A549 (cell line): ENCODE measurements around the gene LEPROT. TPM values are rescaled to one million over a fixed set of nuclear protein-coding genes. Genes with fewer than 3 reads are reported as not detected.

Source experiments
- ATAC-seq, 2 experiments: fragments of 200-7000 bp in 1 of 2; fragments of >200 bp in 1 of 2; cut with Nextera tagmentation in 1 of 2; cut with Tn5 transposase in 1 of 2; 3 replicates each; pipeline versions ENCODE4 v1.8.0 to v1.9.1; 2018 to 2020; ENCODE audit warnings: mild to moderate bottlenecking in 1 of 2, moderate library complexity in 1 of 2
- CTCF ChIA-PET: fragments of 300-600 bp; sonication (Branson Sonifier 250); formaldehyde crosslinking; extraction: SDS; loops from one replicate; lab custom pipeline; 2021; ENCODE audit warnings: antibody characterized with exemption, inconsistent platforms; lab: Yijun Ruan, JAX
- POLR2A ChIA-PET: fragments of 350-600 bp; formaldehyde crosslinking; extraction: SDS; loops from one replicate; lab custom pipeline; 2021; ENCODE audit warnings: antibody characterized with exemption, inconsistent platforms; lab: Yijun Ruan, JAX
- DNase-seq, 2 experiments: peaks; one replicate each; pipeline versions ENCODE4 v3.0.0 to v3.0.0-alpha.2; 2011 to 2016; ENCODE audit warnings: low read depth in 1 of 2, low spot score in 1 of 2
- FAIRE-seq: peaks from 2 replicates; lab custom pipeline; 2011; peaks lifted over from hg19 to GRCh38; lab: Jason Lieb, UNC
- H3K27ac ChIP-seq, 2 experiments: fragments of >200 bp; sonication (Bioruptor Twin); formaldehyde crosslinking; 3 replicates each; pipeline ENCODE4 v1.5.1; 2016 to 2017
- H3K4me1 ChIP-seq: fragments of >200 bp; sonication (Bioruptor Twin); formaldehyde crosslinking; 3 replicates; pipeline ENCODE4 v1.6.1; 2016
- H3K4me2 ChIP-seq: fragments of >200 bp; sonication (Bioruptor Twin); formaldehyde crosslinking; 3 replicates; pipeline ENCODE4 v1.6.1; 2016
- H3K4me3 ChIP-seq: fragments of >200 bp; sonication (Bioruptor Twin); formaldehyde crosslinking; 3 replicates; pipeline ENCODE4 v1.5.1; 2016
- H3K9me3 ChIP-seq: fragments of >200 bp; sonication (Bioruptor Twin); formaldehyde crosslinking; 3 replicates; pipeline ENCODE4 v1.6.1; 2016
- CBX2 ChIP-seq: fragments of 200-600 bp; sonication (generic); IDR thresholded peaks from 2 replicates; pipeline ENCODE4 v1.6.1; 2016; ENCODE audit warnings: low read depth, mild to moderate bottlenecking, borderline replicate concordance
- CEBPB ChIP-seq, 2 experiments: fragments of >200 bp in 1 of 2; sonication (Bioruptor Twin) in 1 of 2; formaldehyde crosslinking in 1 of 2; IDR thresholded peaks; 2 replicates each; pipeline ENCODE4 v1.6.1; 2012 to 2016
- CHD4 ChIP-seq: fragments of 200-600 bp; sonication (generic); IDR thresholded peaks from 2 replicates; pipeline ENCODE4 v1.6.1; 2016; ENCODE audit warnings: antibody characterized with exemption, mild to moderate bottlenecking, borderline replicate concordance
- EHF ChIP-seq: fragments of 250-450 bp; sonication (Bioruptor Pico); IDR thresholded peaks from 2 replicates; pipeline ENCODE4 v1.5.0; 2020; ENCODE audit warnings: mild to moderate bottlenecking
- EHMT2 ChIP-seq: fragments of 200-600 bp; sonication (generic); IDR thresholded peaks from 2 replicates; pipeline ENCODE4 v1.6.1; 2016; ENCODE audit warnings: antibody characterized with exemption, low read depth, mild to moderate bottlenecking, moderate library complexity
- FOSB ChIP-seq: fragments of 250-450 bp; sonication (Bioruptor Pico); IDR thresholded peaks from 2 replicates; pipeline ENCODE4 v1.5.0; 2020; ENCODE audit warnings: mild to moderate bottlenecking, moderate library complexity
- FOXS1 ChIP-seq: fragments of 250-450 bp; sonication (Bioruptor Pico); IDR thresholded peaks from 2 replicates; pipeline ENCODE4 v1.5.0; 2020; ENCODE audit warnings: mild to moderate bottlenecking, moderate library complexity
- GATA3 ChIP-seq: IDR thresholded peaks from 2 replicates; pipeline ENCODE4 v1.6.1; 2012; ENCODE audit warnings: borderline replicate concordance
- HDAC2 ChIP-seq: fragments of 200-600 bp; sonication (generic); IDR thresholded peaks from 2 replicates; pipeline ENCODE4 v1.6.1; 2016
- HEYL ChIP-seq: fragments of 250-450 bp; sonication (Bioruptor Pico); IDR thresholded peaks from 2 replicates; pipeline ENCODE4 v1.8.0; 2021; ENCODE audit warnings: mild to moderate bottlenecking, moderate library complexity
- JUN ChIP-seq, 2 experiments: fragments of >200 bp; sonication (Bioruptor Twin); formaldehyde crosslinking; IDR thresholded peaks; 2 replicates in 1 of 2; 3 replicates in 1 of 2; pipeline ENCODE4 v1.6.1; 2016 to 2017
- MYC ChIP-seq: IDR thresholded peaks from 2 replicates; pipeline ENCODE4 v1.6.1; 2012; ENCODE audit warnings: mild to moderate bottlenecking, inconsistent platforms, low read length, improper control_type of control experiment, borderline replicate concordance
- PHF8 ChIP-seq: fragments of 200-600 bp; sonication (generic); IDR thresholded peaks from 2 replicates; pipeline ENCODE4 v1.6.1; 2016; ENCODE audit warnings: low read depth, mild to moderate bottlenecking, antibody characterized with exemption, moderate library complexity, borderline replicate concordance
- RARB ChIP-seq: fragments of 250-450 bp; sonication (Bioruptor Pico); IDR thresholded peaks from 2 replicates; pipeline ENCODE4 v1.8.0; 2021; ENCODE audit warnings: mild to moderate bottlenecking, moderate library complexity
- RNF2 ChIP-seq: fragments of 200-600 bp; sonication (generic); IDR thresholded peaks from 2 replicates; pipeline ENCODE4 v1.6.1; 2016; ENCODE audit warnings: low read depth, mild to moderate bottlenecking, antibody characterized with exemption, moderate library complexity, borderline replicate concordance
- TFCP2L1 ChIP-seq: fragments of 250-450 bp; sonication (Bioruptor Pico); IDR thresholded peaks from 2 replicates; pipeline ENCODE4 v1.5.0; 2021; ENCODE audit warnings: mild to moderate bottlenecking
- TP53 ChIP-seq: fragments of 250-450 bp; sonication (Bioruptor Pico); IDR thresholded peaks from 2 replicates; pipeline ENCODE4 v1.5.0; 2021; ENCODE audit warnings: mild to moderate bottlenecking, moderate library complexity
- ZFP36 ChIP-seq: fragments of 450-650 bp; IDR thresholded peaks from 2 replicates; pipeline ENCODE4 v1.6.1; 2014; ENCODE audit warnings: borderline replicate concordance; ENCODE audit not compliant: partially characterized antibody
- WGBS: methylation state at CpG from one replicate; pipeline ENCODE4 v1.1.6; 2017; ENCODE audit errors: missing lambda C conversion rate; 5-methylcytosine and 5-hydroxymethylcytosine counted together
- polyA plus RNA-seq, 4 experiments: library from polyadenylated mRNA; depleted of rRNA in 3 of 4; stranded (reverse); fragments of >200 nt; fragmentation: RNase III in 1 of 4; extraction: RNeasy Plus Mini Kit Qiagen cat#74134 plus additional on column Dnase treatment in 1 of 4; gene quantifications; 2 replicates in 3 of 4; 3 replicates in 1 of 4; pipeline ENCODE4 v1.2.3, GENCODE V29; 2011 to 2017
- TF ChIP-seq, protein P1 (sequence below): IDR thresholded peaks from 2 replicates; pipeline ENCODE4 v1.6.1; 2012; ENCODE audit warnings: low read depth, borderline replicate concordance
- TF ChIP-seq, protein P2 (sequence below): fragments of >200 bp; sonication (Bioruptor Twin); formaldehyde crosslinking; IDR thresholded peaks from 2 replicates; pipeline ENCODE4 v1.6.1; 2016
- TF ChIP-seq, protein P3 (sequence below): fragments of 150-350 bp; IDR thresholded peaks from 2 replicates; pipeline ENCODE4 v1.6.1; 2014; ENCODE audit warnings: low read depth, mild to moderate bottlenecking, low read length
- TF ChIP-seq, protein P4 (sequence below): fragments of 200-600 bp; sonication (generic); IDR thresholded peaks from 2 replicates; pipeline ENCODE4 v1.6.1; 2016; ENCODE audit warnings: antibody characterized with exemption, mild to moderate bottlenecking, moderate library complexity
- TF ChIP-seq, protein P5 (sequence below): IDR thresholded peaks from 2 replicates; pipeline ENCODE4 v1.6.1; 2012
- TF ChIP-seq, protein P6 (sequence below): fragments of >200 bp; sonication (Bioruptor Twin); formaldehyde crosslinking; IDR thresholded peaks from 3 replicates; pipeline ENCODE4 v1.6.1; 2016

LEPROT gene
- polyA plus RNA-seq, 2 of the 4 experiments (the other 2 are of a cell fraction): 51.2 to 62.9 TPM

DNA sequence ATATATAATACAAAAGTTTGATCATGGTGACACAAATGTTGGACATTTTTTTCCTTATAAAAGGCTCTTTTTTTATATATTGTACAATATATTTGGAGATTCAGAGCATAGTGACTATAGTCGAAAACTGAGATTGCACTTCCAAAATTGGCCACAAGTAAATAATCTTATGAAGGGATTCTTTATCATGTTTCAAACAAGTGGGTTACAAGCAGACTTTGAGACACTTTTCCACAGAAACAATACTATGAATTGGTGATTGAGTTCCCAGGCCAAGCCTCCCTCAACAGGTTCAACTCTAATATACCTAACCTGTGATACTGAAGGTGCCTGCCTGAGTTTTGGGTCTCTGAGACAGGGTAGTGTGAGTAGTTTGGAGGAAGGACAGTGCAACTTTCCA, 13.8 kb downstream of the LEPROT start:
- Histone ChIP-seq H3K4me2 (no peak overlapping the region), H3K27ac (no peak overlapping the region), H3K4me1 (peaks cover 21% of the 10 kb centered on the region), H3K4me3 (no peak overlapping the region), H3K9me3 (no peaks in the 10 kb centered on the region)
- FAIRE-seq: no peak
- no peak for TF ChIP-seq FOXS1 (CRISPR knock-in tag)
- no peak for TF ChIP-seq HDAC2
- no peak for TF ChIP-seq FOSB (CRISPR knock-in tag)
- TF ChIP-seq, protein P1, sequence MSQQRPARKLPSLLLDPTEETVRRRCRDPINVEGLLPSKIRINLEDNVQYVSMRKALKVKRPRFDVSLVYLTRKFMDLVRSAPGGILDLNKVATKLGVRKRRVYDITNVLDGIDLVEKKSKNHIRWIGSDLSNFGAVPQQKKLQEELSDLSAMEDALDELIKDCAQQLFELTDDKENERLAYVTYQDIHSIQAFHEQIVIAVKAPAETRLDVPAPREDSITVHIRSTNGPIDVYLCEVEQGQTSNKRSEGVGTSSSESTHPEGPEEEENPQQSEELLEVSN: no peak
- no peak for TF ChIP-seq CBX2
- no peak for TF ChIP-seq EHMT2
- TF ChIP-seq RARB: no peak
- no peak for TF ChIP-seq HEYL
- ATAC-seq: no peak
- ChIA-PET CTCF (no interaction called here), POLR2A (no interaction called here)
- 91% methylated on average over 1 of the region's 1 CpG for WGBS
- no peak for DNase-seq

DNA sequence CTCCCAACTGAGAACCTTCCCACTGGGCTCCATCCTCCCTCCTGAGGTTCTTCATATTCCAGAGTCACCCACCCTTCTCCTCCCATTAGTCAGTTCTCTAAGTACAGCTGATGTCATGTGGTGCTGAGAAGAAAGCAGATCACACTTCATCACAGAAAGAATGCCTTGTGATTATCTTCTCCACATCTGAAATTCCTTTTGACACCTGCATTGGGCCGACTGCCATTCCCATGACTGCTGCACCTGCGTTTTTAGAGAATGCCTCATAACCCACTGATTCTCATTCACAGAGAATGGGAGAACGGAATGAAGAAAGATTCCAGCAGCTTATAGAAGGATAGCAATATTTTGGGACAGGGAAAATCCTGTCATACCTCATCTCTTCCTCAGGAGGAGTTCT, 14.3 kb downstream of the LEPROT start:
- FAIRE-seq: no peak
- no peak overlapping the region for H3K4me3 ChIP-seq
- POLR2A ChIA-PET: no interaction called here
- TF ChIP-seq, protein P2, sequence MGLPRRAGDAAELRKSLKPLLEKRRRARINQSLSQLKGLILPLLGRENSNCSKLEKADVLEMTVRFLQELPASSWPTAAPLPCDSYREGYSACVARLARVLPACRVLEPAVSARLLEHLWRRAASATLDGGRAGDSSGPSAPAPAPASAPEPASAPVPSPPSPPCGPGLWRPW: no peak
- no peak for TF ChIP-seq ZFP36
- TF ChIP-seq JUN (IDR thresholded peaks at IDR 0.05): no peak
- TF ChIP-seq, all 56 proteins: peak for 0
- no peak overlapping the region for H3K27ac ChIP-seq
- DNase-seq (no peak), ATAC-seq (no peak)
- CTCF ChIA-PET: no interaction called here
- WGBS: 93% methylated on average over 3 of the region's 3 CpGs
- H3K4me1 ChIP-seq: peaks cover 16% of the 10 kb centered on the region
- no peak overlapping the region for H3K4me2 ChIP-seq
- H3K9me3 ChIP-seq: no peaks in the 10 kb centered on the region

DNA sequence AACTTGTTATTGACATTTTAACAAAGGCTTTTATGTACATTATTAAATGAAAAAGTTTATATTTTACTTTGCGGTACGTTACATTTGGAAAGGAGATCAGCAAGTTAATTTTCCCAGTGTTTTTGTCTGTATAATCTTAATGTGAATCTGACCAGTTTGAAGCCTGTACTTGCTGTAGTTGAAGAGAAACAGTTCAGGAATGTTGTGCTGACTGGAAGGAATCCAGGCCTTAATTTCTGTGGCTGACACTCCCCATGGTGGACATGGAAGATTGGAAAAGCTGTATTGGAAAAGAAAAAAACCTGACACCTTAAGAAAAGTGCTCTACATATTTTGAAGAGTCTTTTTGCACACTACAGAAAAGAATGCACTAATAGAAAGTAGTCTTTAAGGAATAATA, 15.5 kb downstream of the LEPROT start:
- FAIRE-seq: no peak
- CTCF ChIA-PET: no interaction called here

DNA sequence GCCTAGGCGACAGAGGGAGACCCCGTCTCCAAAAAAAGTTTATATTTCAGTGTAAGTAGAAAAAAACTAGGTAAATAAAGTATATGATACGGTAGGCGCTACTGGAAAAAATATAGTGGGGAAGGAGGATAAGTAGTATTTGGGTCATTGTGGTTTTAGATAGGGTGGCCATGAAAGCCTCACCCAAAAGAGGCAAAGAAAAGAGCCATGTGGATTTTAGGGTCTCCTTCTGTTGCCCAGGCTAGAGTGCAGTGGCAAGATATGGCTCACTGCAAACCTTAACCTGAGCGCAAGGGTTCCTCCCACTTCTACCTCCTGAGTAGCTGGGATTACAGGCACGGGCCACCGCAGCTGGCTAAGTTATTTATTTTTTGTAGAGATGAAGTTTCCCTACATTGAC, 17.1 kb downstream of the LEPROT start:
- FAIRE-seq (no peak), ATAC-seq (no peak), DNase-seq (no peak)
- 96% methylated on average over 7 of the region's 7 CpGs for whole genome bisulfite sequencing
- H3K4me2 ChIP-seq: no peak overlapping the region
- TF ChIP-seq RNF2: no peak
- no peak for TF ChIP-seq CEBPB (IDR thresholded peaks at IDR 0.05)
- no peak for TF ChIP-seq TFCP2L1 (CRISPR knock-in tag)
- TF ChIP-seq, protein P3, sequence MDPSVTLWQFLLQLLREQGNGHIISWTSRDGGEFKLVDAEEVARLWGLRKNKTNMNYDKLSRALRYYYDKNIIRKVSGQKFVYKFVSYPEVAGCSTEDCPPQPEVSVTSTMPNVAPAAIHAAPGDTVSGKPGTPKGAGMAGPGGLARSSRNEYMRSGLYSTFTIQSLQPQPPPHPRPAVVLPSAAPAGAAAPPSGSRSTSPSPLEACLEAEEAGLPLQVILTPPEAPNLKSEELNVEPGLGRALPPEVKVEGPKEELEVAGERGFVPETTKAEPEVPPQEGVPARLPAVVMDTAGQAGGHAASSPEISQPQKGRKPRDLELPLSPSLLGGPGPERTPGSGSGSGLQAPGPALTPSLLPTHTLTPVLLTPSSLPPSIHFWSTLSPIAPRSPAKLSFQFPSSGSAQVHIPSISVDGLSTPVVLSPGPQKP: no peak
- TF ChIP-seq, protein P4, sequence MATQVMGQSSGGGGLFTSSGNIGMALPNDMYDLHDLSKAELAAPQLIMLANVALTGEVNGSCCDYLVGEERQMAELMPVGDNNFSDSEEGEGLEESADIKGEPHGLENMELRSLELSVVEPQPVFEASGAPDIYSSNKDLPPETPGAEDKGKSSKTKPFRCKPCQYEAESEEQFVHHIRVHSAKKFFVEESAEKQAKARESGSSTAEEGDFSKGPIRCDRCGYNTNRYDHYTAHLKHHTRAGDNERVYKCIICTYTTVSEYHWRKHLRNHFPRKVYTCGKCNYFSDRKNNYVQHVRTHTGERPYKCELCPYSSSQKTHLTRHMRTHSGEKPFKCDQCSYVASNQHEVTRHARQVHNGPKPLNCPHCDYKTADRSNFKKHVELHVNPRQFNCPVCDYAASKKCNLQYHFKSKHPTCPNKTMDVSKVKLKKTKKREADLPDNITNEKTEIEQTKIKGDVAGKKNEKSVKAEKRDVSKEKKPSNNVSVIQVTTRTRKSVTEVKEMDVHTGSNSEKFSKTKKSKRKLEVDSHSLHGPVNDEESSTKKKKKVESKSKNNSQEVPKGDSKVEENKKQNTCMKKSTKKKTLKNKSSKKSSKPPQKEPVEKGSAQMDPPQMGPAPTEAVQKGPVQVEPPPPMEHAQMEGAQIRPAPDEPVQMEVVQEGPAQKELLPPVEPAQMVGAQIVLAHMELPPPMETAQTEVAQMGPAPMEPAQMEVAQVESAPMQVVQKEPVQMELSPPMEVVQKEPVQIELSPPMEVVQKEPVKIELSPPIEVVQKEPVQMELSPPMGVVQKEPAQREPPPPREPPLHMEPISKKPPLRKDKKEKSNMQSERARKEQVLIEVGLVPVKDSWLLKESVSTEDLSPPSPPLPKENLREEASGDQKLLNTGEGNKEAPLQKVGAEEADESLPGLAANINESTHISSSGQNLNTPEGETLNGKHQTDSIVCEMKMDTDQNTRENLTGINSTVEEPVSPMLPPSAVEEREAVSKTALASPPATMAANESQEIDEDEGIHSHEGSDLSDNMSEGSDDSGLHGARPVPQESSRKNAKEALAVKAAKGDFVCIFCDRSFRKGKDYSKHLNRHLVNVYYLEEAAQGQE: no peak
- TF ChIP-seq RARB: no peak
- no peak for TF ChIP-seq EHF (CRISPR knock-in tag)
- ChIA-PET POLR2A (no interaction called here), CTCF (interaction anchor here (1.4 kb wide), 1 partner anchor 249 kb away, joined by 3 read pairs; no protein-coding TSS in a partner anchor)
- H3K27ac ChIP-seq: no peak overlapping the region
- no peaks in the 10 kb centered on the region for H3K9me3 ChIP-seq
- no peaks in the 10 kb centered on the region for H3K4me1 ChIP-seq
- H3K4me3 ChIP-seq: no peak overlapping the region

More for the DNA sequence above, 15.5 kb downstream of the LEPROT start:
- POLR2A ChIA-PET: no interaction called here
- 94% methylated on average over 2 of the region's 2 CpGs for WGBS
- H3K4me1 ChIP-seq: peaks cover 4% of the 10 kb centered on the region; the same call in 1 of the 3 replicates
- no peak for TF ChIP-seq TP53
- no peak for TF ChIP-seq PHF8
- TF ChIP-seq MYC: no peak
- TF ChIP-seq, protein P5, sequence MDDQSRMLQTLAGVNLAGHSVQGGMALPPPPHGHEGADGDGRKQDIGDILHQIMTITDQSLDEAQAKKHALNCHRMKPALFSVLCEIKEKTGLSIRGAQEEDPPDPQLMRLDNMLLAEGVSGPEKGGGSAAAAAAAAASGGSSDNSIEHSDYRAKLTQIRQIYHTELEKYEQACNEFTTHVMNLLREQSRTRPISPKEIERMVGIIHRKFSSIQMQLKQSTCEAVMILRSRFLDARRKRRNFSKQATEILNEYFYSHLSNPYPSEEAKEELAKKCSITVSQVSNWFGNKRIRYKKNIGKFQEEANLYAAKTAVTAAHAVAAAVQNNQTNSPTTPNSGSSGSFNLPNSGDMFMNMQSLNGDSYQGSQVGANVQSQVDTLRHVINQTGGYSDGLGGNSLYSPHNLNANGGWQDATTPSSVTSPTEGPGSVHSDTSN: no peak
- TF ChIP-seq CHD4: no peak
- TF ChIP-seq, protein P6, sequence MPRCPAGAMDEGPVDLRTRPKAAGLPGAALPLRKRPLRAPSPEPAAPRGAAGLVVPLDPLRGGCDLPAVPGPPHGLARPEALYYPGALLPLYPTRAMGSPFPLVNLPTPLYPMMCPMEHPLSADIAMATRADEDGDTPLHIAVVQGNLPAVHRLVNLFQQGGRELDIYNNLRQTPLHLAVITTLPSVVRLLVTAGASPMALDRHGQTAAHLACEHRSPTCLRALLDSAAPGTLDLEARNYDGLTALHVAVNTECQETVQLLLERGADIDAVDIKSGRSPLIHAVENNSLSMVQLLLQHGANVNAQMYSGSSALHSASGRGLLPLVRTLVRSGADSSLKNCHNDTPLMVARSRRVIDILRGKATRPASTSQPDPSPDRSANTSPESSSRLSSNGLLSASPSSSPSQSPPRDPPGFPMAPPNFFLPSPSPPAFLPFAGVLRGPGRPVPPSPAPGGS: no peak
- TF ChIP-seq CEBPB (IDR thresholded peaks at IDR 0.05): no peak
- no peak for TF ChIP-seq GATA3
- no peak overlapping the region for H3K4me2 ChIP-seq
- no peak overlapping the region for H3K4me3 ChIP-seq
- no peak overlapping the region for H3K27ac ChIP-seq
- no peak for DNase-seq
- ATAC-seq: no peak
- no peaks in the 10 kb centered on the region for H3K9me3 ChIP-seq
